Measurements from ENCODE around the gene MED9.

- TF ChIP-seq CTCF (IDR thresholded peaks at IDR 0.05 in 2 of 3, conservative IDR thresholded peaks at IDR 0.05 in 1 of 3; ENCODE audit: insufficient read depth in 2 of 3, low read depth in 1 of 3, low read length in 3 of 3), result no peak
- TF ChIP-seq EP300 (IDR thresholded peaks at IDR 0.05; ENCODE audit: low read length), result no peak
- no peak for TF ChIP-seq CEBPB (tag; IDR thresholded peaks at IDR 0.05)
- TF ChIP-seq MEIS2 (IDR thresholded peaks at IDR 0.05; ENCODE audit: partially characterized antibody), result no peak
Observed at GRCh38 chr17:17528696-17529652, 52.2 kb downstream of the MED9 start.

Data from K562 (cell line).